Muscle of leg (tissue), 11 donors: ENCODE measurements around the gene LRFN2. TPM values are rescaled to one million over a fixed set of nuclear protein-coding genes. Genes with fewer than 3 reads are reported as not detected.

Experiments used
- DNase-seq: peaks from one replicate; pipeline ENCODE4 v3.0.0; 2013
- H3K27ac ChIP-seq: one replicate; pipeline ENCODE4 v1.5.1; 2013; ENCODE audit warnings: mild to moderate bottlenecking, low read length, control low read depth
- H3K27me3 ChIP-seq: one replicate; pipeline ENCODE4 v1.6.1; 2013; ENCODE audit warnings: low read length; ENCODE audit not compliant: control insufficient read depth, insufficient read depth
- H3K36me3 ChIP-seq: one replicate; pipeline ENCODE4 v1.6.1; 2013; ENCODE audit warnings: low read length; ENCODE audit not compliant: control insufficient read depth, insufficient read depth
- H3K4me1 ChIP-seq: one replicate; pipeline ENCODE4 v1.6.1; 2013; ENCODE audit warnings: low read length; ENCODE audit not compliant: control insufficient read depth, insufficient read depth
- H3K4me3 ChIP-seq: one replicate; pipeline ENCODE4 v1.5.1; 2013; ENCODE audit warnings: low read length, control low read depth
- H3K9me3 ChIP-seq: replicated peaks from 2 replicates; pipeline ENCODE4 v1.6.1; 2013; ENCODE audit warnings: low read depth, low read length; ENCODE audit not compliant: control insufficient read depth
- WGBS: methylation state at CpG from one replicate; pipeline ENCODE4 v1.1.5; 2013; ENCODE audit warnings: missing lambda C conversion rate; ENCODE audit not compliant: insufficient coverage; 5-methylcytosine and 5-hydroxymethylcytosine counted together
- polyA plus RNA-seq, 8 donors: library from polyadenylated mRNA; unstranded; fragments of 120-200 nt; gene quantifications; one replicate each; pipeline versions ENCODE4 v1.2.1 to v1.2.3, GENCODE V29; 2013; ENCODE audit warnings: inconsistent platforms in 1 of 8, low replicate concordance in 1 of 8; ENCODE audit not compliant: insufficient read length in 8 of 8, insufficient read depth in 1 of 8
- total RNA-seq: library from RNA; stranded (reverse); fragments of 120-200 nt; gene quantifications from one replicate; pipeline ENCODE4 v1.2.4, GENCODE V29; 2013

The LRFN2 gene
- total and polyA plus RNA-seq, 9 donors: 0.04 to 0.17 (median 0.08) TPM

- H3K4me1 ChIP-seq: no peaks in the 10 kb centered on the region
- 36% methylated on average over 6 of the region's 6 CpGs for WGBS
- H3K36me3 ChIP-seq: no peaks in the 10 kb centered on the region
- no peak overlapping the region for H3K27ac ChIP-seq
- H3K4me3 ChIP-seq: no peak overlapping the region
- H3K27me3 ChIP-seq: peaks cover 4% of the 10 kb centered on the region
- H3K9me3 ChIP-seq: no peaks in the 10 kb centered on the region
- no peak for DNase-seq
These were observed 173.9 kb downstream of the LRFN2 start for GRCh38 chr6:40413239-40413638.

GRCh38 chr6:40411881-40412280, 175.3 kb downstream of the LRFN2 start:
- Histone ChIP-seq H3K4me3 (no peak overlapping the region), H3K27ac (no peak overlapping the region), H3K9me3 (no peaks in the 10 kb centered on the region), H3K36me3 (no peaks in the 10 kb centered on the region), H3K4me1 (no peaks in the 10 kb centered on the region), H3K27me3 (peaks cover 4% of the 10 kb centered on the region)
- no peak for DNase-seq
- WGBS: 78% methylated on average over 4 of the region's 6 CpGs

- H3K9me3 ChIP-seq: no peaks in the 10 kb centered on the region
- no peak overlapping the region for H3K27ac ChIP-seq
- no peaks in the 10 kb centered on the region for H3K4me1 ChIP-seq
- WGBS: no CpG with 5 or more reads among the region's 1 CpG
- H3K36me3 ChIP-seq: no peaks in the 10 kb centered on the region
- no peak for DNase-seq
- peaks cover 4% of the 10 kb centered on the region for H3K27me3 ChIP-seq
- H3K4me3 ChIP-seq: no peak overlapping the region
These were observed 176.3 kb downstream of the LRFN2 start for GRCh38 chr6:40410821-40411220.

- peaks cover 4% of the 10 kb centered on the region for H3K27me3 ChIP-seq
- no peak overlapping the region for H3K27ac ChIP-seq
- 52% methylated on average over 5 of the region's 9 CpGs for WGBS
- no peak for DNase-seq
- no peaks in the 10 kb centered on the region for H3K36me3 ChIP-seq
- H3K4me3 ChIP-seq: no peak overlapping the region
- no peaks in the 10 kb centered on the region for H3K4me1 ChIP-seq
- H3K9me3 ChIP-seq: no peaks in the 10 kb centered on the region
These were observed 177.3 kb downstream of the LRFN2 start for GRCh38 chr6:40409716-40410397.

GRCh38 chr6:40408786-40409542, 178.2 kb downstream of the LRFN2 start:
- peaks cover 4% of the 10 kb centered on the region for H3K27me3 ChIP-seq
- 81% methylated on average over 2 of the region's 4 CpGs for WGBS
- no peak for DNase-seq
- H3K27ac ChIP-seq: no peak overlapping the region
- no peaks in the 10 kb centered on the region for H3K36me3 ChIP-seq
- no peaks in the 10 kb centered on the region for H3K4me1 ChIP-seq
- no peaks in the 10 kb centered on the region for H3K9me3 ChIP-seq
- no peak overlapping the region for H3K4me3 ChIP-seq

GRCh38 chr6:40407239-40407638, 179.9 kb downstream of the LRFN2 start:
- DNase-seq: no peak
- no peaks in the 10 kb centered on the region for H3K36me3 ChIP-seq
- no CpG with 5 or more reads among the region's 2 CpGs for WGBS

GRCh38 chr6:40406175-40406574, 181.0 kb downstream of the LRFN2 start:
- Histone ChIP-seq H3K4me1 (no peaks in the 10 kb centered on the region), H3K27me3 (peaks cover 2% of the 10 kb centered on the region), H3K36me3 (no peaks in the 10 kb centered on the region), H3K4me3 (no peak overlapping the region), H3K27ac (no peak overlapping the region), H3K9me3 (no peaks in the 10 kb centered on the region)
- DNase-seq: no peak
- WGBS: 79% methylated on average over 7 of the region's 7 CpGs

More at GRCh38 chr6:40407239-40407638, 179.9 kb downstream of the LRFN2 start:
- no peak overlapping the region for H3K4me3 ChIP-seq
- peaks cover 2% of the 10 kb centered on the region for H3K27me3 ChIP-seq
- H3K9me3 ChIP-seq: no peaks in the 10 kb centered on the region
- H3K27ac ChIP-seq: no peak overlapping the region
- H3K4me1 ChIP-seq: no peaks in the 10 kb centered on the region

GRCh38 chr6:40400738-40401137, 186.4 kb downstream of the LRFN2 start:
- Histone ChIP-seq H3K4me1 (no peaks in the 10 kb centered on the region), H3K9me3 (no peaks in the 10 kb centered on the region), H3K27me3 (no peaks in the 10 kb centered on the region), H3K27ac (no peak overlapping the region), H3K36me3 (no peaks in the 10 kb centered on the region), H3K4me3 (no peak overlapping the region)
- DNase-seq: no peak

- Histone ChIP-seq H3K4me1 (no peaks in the 10 kb centered on the region), H3K36me3 (no peaks in the 10 kb centered on the region), H3K27ac (no peak overlapping the region), H3K9me3 (no peaks in the 10 kb centered on the region), H3K4me3 (no peak overlapping the region), H3K27me3 (no peaks in the 10 kb centered on the region)
- 82% methylated on average over 1 of the region's 4 CpGs for WGBS
- DNase-seq: no peak
These were observed 187.2 kb downstream of the LRFN2 start for GRCh38 chr6:40399888-40400457.

- 80% methylated on average over 1 of the region's 6 CpGs for WGBS
- no peaks in the 10 kb centered on the region for H3K36me3 ChIP-seq
- no peaks in the 10 kb centered on the region for H3K9me3 ChIP-seq
- no peaks in the 10 kb centered on the region for H3K27me3 ChIP-seq
- no peaks in the 10 kb centered on the region for H3K4me1 ChIP-seq
- H3K27ac ChIP-seq: no peak overlapping the region
- no peak overlapping the region for H3K4me3 ChIP-seq
- DNase-seq: no peak
These were observed 188.2 kb downstream of the LRFN2 start for GRCh38 chr6:40398810-40399477.
